ENCODE results near the gene MED27.

MED27 gene

DNA sequence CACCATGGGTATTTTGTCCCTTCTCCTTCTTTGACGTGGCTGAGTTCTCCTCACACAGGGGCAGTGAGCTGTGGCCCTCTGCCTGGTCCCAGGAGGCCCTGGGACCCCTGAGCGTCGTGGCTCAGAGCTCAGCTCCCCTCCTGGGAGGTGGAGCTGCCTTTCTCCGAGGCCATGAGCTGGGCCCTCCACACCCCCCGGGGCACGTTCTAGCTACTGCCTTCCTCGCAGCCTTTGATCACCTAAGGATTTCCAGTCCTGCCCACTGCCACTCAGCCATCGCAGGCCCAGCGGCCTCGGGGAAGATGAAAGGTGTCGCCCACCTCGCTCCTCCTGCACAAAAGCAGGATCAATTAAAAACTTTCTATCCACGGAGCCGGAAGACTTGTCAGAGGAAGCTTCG, 244.9 kb downstream of the MED27 start:
- DNase-seq (ENCODE audit: low read depth), result no peak

DNA sequence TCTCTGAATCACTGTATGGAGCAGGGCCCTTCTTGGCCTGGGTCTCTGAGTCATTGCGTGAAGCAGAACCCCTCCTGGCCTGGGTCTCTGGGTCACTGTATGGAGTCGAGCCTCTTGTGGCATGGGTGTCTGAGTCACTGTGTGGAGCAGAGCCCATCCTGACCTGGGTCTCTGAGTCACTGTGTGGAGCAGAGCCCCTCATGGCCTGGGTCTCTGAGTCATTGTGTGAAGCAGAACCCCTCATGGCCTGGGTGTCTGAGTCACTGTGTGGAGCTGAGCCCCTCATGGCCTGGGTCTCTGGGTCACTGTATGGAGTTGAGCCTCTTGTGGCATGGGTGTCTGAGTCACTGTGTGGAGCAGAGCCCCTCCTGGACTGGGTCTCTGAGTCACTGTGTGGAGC, 245.8 kb downstream of the MED27 start:
- DNase-seq (ENCODE audit: low read depth), result no peak

- DNase-seq (ENCODE audit: low read depth), result no peak
Observed at GRCh38 chr9:131833083-131833482, 246.6 kb downstream of the MED27 start.

GRCh38 chr9:131831380-131832165, 248.1 kb downstream of the MED27 start:
- DNase-seq (ENCODE audit: low read depth), result no peak

DNA sequence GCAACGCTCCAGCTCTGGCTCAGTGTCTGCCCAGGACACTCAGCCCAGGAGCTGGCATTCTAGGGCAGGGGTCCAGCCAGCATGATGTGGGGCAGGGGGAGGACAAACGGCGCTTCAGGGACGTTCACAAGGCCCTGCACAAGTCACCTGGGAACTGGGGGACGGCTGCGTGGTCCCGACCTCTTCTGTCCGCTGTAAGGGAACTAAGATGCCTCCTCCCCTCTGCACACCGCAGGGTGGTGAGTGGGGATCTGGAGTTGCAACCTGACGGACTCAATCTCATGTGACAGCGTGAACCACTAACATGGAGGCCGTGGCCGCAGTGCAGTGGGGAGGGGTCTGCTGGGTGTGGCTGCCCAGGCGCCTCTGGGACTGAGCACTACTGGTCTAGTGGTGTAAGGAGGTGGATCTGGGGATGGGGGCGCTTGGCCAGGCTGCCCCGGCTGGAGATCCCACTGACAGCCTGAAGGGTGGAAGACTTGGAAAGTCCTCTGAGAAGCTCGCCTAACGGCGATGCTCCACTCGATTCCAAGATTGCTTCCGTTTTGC, 251.8 kb downstream of the MED27 start:
- DNase-seq (ENCODE audit: low read depth), result no peak

DNA sequence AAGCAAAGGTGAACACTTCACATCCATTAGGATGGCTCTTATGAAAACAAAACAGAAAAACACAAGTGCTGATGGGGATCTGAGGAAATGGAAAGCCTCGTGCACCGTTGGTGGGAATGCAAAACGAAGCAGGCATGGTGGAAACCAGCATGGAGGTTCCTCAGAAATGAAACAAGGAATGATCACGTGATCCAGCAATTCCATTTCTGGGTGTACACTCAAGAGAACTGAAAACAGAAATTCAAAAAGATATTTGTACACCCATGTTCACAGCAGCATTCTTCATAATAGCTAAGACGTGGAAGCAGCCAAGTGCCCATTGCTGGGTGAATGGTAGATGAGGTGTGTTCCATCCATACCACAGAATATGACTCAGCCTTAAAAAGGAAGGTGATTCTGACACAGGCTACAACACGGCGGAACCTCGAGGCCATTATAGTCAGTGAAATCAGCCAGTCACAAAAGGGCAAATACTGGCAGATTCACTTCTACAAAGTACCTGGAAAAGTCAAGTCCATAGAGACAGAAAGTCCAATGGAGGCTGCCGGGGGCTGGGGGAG, 252.6 kb downstream of the MED27 start:
- DNase-seq (ENCODE audit: low read depth), result no peak

- DNase-seq (ENCODE audit: low read depth), result no peak
Observed at GRCh38 chr9:131826053-131826452, 253.6 kb downstream of the MED27 start.

GRCh38 chr9:131824953-131825495, 254.6 kb downstream of the MED27 start:
- DNase-seq (ENCODE audit: low read depth), result no peak

GRCh38 chr9:131824155-131824594, 255.5 kb downstream of the MED27 start:
- no peak for DNase-seq (ENCODE audit: low read depth)

- no peak for DNase-seq (ENCODE audit: low read depth)
Observed at GRCh38 chr9:131823701-131824146, 255.9 kb downstream of the MED27 start.

DNA sequence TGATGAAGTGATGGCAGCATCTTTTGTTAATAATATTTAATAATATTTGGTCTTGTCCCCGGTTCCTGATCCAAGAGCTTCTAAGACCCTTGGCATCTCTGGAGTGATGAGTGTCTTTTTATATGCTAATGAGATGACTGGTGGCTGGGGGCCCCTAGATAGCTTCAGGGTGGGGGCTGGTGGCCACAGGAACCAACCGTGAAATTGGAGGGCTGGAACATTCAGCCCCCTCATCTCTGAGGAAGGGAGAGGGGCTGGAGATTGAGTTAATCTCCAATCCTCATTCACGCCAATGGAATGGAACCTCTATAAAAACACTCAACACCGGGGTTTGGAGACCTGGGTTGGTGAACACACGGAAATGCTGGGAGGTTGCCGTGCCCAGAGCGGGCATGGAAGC, 261.6 kb downstream of the MED27 start:
- DNase-seq (ENCODE audit: low read depth), result no peak

GRCh38 chr9:131817627-131818026, 262.0 kb downstream of the MED27 start:
- DNase-seq (ENCODE audit: low read depth), result no peak

- DNase-seq (ENCODE audit: low read depth), result no peak
Observed at GRCh38 chr9:131817073-131817472, 262.6 kb downstream of the MED27 start.

DNA sequence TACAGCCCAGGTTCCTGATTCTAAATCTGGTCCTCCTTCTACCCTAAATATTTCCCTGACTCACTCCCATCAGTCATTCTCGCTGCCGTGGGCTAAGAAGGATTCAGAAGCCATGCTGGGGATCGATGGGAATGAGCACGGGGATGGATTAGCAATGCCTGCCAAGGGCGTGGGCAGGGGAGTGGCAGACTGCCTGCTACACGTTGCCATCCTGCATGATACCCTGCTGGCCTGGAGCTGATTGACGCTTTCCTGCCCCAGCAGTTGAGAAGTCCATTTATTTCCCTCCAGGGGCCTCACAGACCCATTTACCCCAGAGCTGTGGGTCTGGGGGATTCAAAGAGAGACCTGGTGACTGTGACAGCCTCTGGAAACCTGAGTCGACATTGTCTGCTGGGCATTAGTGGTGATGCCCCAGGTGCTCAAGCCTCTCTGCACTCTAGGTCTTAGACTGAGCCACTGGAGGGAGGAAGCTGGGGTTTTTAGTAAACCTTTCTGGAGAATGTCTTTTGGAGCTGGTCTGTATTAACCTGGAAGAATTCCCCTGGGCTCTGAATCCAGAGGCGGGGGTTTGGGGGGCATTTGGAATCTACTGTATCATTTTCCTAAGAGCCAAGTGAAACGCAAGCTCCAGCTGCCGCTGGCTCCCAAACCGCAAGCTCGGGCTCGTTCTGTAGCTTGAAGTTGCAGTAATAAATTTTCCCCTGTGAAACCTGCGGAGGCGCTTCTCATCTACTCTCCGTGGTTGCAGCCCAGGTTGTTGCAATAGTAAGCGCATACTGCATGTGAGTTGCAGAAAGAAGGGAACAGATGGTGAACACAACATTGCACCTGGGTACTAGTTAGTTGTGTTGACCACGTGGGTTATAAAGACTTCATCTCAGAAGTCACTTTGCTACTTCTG, 263.4 kb downstream of the MED27 start:
- DNase-seq (ENCODE audit: low read depth), result no peak

GRCh38 chr9:131814707-131815106, 265.0 kb downstream of the MED27 start:
- no peak for DNase-seq (ENCODE audit: low read depth)

DNA sequence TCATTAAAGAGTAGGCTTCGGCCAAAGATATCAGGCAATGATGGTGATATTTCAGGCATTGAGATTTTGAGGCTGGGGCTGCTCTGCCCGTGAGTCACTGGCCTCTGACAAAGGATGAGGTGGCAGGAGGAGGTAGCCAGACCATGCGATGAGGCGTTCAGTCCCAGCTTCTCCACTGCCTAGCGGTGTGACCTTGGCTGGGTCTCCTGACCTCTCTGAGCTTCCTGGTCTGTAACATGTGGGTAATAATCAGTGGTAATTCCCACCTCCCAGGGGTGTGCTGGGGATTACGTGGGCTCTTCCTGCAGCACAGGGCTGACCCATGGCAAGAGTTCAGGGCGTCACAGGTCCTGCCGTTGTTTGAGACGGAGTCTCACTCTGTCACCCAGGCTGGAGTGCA, 266.6 kb downstream of the MED27 start:
- no peak for DNase-seq (ENCODE audit: low read depth)

DNA sequence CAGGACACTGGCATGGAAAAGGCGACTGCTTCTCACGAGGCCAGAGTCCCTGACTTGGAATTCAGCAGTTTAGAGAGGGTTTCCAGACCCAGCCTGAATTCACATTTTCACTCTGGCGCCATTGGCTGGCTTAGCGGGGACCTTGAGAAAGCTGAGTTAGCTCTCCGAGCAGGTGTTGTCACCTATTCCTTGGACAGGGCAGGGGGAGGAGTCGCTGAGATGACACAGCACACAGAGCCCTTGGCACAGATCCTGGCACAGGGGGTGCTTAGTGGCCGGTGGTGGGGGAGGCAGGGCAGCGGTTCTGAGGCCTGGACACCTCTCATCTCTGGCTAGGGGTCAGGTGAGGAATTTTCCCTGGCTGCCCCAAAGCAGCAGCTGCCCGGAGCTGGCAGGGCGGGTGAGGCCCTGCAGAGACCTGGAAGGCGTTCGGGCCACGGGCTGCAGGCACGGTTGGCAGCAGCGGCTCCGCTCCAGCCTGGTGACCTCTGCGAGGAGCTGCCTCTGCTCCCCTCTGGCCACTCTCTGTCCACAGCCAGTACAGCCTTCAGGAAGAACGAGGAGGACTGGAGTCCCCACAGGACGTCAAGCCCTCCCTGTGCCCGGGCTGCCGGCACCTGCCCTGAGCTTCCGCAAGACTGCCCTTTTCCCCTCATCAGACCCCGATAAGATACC, 267.4 kb downstream of the MED27 start:
- DNase-seq (ENCODE audit: low read depth), result no peak

- no peak for DNase-seq (ENCODE audit: low read depth)
Observed at GRCh38 chr9:131811405-131811804, 268.3 kb downstream of the MED27 start.

GRCh38 chr9:131810351-131811170, 269.1 kb downstream of the MED27 start:
- DNase-seq (ENCODE audit: low read depth), result no peak
